GM12892 (cell line): ENCODE results near the gene C5.

ENCODE experiments used
- POLR2A ChIP-seq: IDR thresholded peaks from 2 replicates; pipeline ENCODE4 v1.6.1; 2011; ENCODE audit warnings: low read depth, low read length, control low read depth
- POLR2AphosphoS5 ChIP-seq: IDR thresholded peaks from 2 replicates; pipeline ENCODE4 v1.6.1; 2011; ENCODE audit warnings: low read depth, low read length, control low read depth

GRCh38 chr9:121055642-121056143 lies 5.6 kb upstream of the C5 start:
- TF ChIP-seq POLR2A (no peak), POLR2AphosphoS5 (no peak)
